NCI-H82 treated with DMSO at 0.1 percent for 48 hours (cell line): Measurements from ENCODE around the gene JTB.
"Not testable (repeated sequence)": the region's sequence is repeated elsewhere in the genome, so short reads cannot be mapped to it uniquely, and the experiment has no call there.

Experiments
- DNase-seq: peaks from one replicate; lab custom pipeline; 2025; ENCODE audit not compliant: unreplicated experiment; lab: John Stamatoyannopoulos, UW

JTB gene

DNA sequence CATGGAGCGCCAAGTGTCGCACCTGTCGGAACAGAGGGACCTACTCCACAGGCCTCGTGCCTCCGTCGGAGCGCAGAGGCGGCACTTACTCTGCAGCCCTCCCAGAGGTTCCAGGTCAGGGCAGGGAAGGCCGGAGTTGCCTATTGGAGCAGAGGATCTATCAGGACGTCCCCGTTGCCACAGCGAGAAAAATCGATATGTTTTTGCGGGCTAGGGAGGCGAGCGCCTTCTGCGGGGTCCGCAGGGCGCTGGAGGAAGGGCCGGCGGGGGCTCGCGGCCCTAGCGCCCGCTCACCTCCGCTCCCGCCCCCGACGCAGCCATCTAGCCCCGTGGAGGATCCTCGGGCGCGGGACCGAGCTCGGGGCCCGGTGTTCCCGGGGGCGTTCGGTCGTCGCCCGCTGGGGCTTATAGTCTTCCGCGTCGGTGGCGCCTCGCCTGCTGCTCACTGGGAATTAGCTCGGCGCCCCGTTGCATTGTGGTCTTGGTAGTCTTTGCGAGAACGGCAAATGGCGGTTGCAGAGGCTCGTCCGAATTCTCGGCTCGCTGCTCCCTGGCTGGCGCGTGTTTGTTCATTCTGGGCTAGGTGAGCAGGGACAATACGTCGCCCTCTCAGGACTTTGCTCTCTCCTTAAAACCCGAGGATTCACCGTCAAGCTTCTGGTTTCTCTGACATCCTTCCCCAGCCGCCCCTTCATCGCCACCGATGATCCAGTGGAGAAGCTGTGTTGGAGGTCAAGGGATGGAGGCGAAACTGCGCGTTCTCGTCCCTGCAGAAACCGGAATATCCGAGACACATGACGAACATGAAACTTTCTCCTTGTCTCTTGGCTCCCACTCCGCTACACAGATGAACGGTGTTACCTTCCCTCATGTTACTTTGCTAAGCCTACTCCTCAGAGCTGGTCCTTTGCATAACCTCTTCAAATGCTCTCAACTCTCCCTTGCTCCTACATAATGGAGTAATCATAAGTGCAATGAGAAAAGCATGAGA, at the start of gene JTB:
Gene JTB, minus strand, starts transcription at position 425 of the 991 bp plus-strand sequence. Its CDS starts 422 bp downstream, at position 3.
- peak; percentile 78 for DNase-seq

GRCh38 chr1:154019940-154020339, 42.5 kb upstream of the JTB start:
- no peak for DNase-seq

DNA sequence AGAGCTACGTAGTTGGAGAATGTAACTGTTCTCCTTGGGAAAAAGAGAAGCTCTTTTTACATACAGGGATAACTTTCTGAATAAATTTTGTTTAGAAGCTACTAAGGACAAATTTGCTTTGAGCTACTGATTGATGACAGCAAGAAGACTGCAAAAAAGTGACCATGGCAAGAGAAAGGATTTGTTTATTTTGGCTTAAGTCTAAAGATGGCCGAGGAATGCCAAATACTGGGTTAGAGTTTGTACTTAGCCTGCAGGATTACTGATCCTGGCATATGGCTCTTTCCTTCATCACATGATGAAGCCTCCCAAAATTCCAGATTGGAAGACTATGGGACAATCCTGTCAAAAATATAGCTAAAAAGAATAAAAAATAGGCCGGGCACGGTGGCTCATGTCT, 41.8 kb upstream of the JTB start:
- no peak for DNase-seq

DNA sequence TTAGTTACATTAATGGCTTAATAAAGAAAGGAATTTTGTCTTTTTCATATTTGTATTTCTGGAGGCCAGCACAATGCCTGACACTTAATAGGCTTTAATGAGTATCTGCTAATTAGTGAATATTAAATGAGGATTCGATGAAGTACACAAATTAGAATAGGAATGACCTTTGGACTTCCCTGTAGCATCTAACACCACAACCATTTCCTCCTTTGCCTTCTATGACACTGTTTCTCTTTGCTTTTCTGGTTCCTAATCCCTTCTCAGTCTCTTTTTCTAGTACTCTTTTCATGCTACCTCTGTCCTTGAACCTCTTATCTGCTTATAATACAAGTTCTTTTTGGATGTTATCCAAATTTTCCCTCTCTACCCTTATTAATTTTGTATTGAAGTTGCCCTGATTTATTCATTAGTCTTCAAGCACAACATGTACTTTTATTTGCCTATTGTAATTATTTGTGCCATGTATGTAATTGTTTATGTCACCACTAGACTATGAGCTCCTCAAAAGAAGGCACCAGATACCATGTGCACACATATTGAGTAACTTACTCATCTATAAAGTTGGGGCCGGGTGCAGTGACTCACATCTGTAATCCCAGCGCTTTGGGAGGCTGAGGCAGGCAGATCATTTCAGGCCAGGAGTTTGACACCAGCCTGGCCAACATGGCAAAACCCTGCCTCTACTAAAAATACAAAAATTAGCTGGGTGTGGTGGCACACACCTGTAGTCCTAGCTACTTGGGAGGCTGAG, 36.9 kb upstream of the JTB start:
- no peak for DNase-seq

GRCh38 chr1:154012543-154012942, 35.1 kb upstream of the JTB start:
- not testable (repeated sequence) for DNase-seq

GRCh38 chr1:154012129-154012528, 34.7 kb upstream of the JTB start:
- no peak for DNase-seq

DNA sequence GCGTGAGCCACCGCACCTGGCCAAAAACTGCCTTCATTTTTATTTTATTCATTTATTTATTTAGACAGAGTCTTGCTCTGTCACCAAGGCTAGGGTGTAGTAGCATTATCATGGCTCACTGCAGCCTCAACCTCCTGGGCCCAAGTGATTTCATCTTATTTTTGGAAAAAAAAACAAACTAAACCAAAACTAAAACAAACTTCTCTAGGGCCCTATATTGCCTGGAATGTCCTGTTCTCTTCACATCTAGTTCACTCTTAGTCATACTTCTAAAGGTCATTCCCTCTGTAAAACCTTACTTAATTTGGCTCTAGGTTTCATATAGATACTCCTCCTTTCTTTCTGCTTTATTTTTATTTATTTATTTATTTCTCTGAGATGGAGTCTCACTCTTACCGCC, 28.7 kb upstream of the JTB start:
- DNase-seq: no peak

GRCh38 chr1:154000420-154000819, 22.9 kb upstream of the JTB start:
- DNase-seq: no peak

DNA sequence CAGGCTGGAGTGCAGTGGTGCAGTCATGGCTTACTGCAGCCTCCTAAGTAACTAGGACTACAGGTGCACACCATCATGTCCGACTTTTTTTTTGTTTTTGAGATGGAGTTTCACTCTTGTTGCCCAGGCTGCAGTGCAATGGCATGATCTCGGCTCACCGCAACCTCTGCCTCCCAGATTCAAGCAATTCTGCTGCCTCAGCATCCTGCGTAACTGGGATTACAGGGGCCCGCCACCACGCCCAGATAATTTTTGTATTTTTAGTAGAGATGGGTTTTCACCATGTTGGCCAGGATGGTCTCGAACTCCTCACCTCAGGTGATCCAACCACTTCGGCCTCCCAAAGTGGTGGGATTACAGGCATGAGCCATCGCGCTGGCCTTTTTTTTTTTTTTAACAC, 19.4 kb upstream of the JTB start:
- not testable (repeated sequence) for DNase-seq

DNA sequence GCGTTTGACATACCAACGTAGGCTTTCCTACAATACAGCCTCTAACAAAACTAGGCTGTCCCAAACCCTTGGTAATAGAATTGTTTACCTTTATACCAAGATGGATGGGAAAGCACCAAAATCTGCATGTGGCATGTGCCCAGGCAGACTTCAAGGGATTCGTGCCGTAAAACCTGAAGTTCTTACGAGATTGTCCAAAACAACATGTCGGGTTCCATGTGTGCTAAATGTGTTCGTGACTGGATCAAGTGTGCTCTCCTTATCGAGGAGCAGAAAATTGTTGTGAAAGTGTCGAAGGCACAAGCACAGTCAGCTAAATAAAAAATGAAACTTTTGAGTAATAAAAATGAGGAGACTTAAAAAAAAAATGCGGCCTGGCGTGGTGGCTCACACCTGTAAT, 18.2 kb upstream of the JTB start:
- DNase-seq: no peak

GRCh38 chr1:153995202-153995601, 17.7 kb upstream of the JTB start:
- DNase-seq: no peak

- no peak for DNase-seq
Measured at GRCh38 chr1:153991806-153992205, 14.3 kb upstream of the JTB start.

GRCh38 chr1:153991151-153991630, 13.7 kb upstream of the JTB start:
- no peak for DNase-seq

DNA sequence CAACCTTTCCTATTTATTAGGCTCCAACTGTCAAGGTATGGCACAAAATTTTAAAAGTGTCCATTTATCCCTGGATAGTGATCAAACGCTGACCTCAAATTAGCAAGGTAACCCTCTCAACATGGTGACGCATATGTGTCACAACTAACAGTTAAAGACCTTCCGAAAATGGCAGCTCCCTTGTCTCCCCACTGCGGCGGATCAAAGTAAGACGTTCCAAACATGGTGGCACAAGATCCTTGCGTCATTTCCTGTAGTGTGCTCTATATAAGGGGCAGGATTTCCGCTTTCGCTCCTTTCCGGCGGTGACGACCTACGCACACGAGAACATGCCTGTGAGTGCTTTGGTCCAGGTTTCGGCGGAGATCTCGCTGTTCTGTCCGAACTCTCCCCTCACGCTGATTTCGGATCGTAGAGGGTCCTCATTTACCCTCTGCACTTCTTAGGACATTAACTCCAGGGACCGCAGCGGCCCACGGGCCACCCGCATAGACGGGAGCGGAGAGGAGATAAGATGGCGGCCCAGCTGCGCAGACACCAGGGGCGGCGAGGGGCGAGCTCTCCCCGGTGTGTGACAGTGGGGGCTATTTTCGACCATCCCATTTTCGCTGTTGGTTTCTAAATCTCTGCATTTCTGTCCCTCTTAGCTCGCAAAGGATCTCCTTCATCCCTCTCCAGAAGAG, 13.1 kb upstream of the JTB start, which contains the start of gene RPS27:
Gene RPS27, plus strand, starts transcription at position 295 of the 683 bp plus-strand sequence. Its CDS starts 35 bp downstream, at position 330.
- peak; percentile 99 for DNase-seq

- no peak for DNase-seq
Measured at GRCh38 chr1:153987621-153988020, 10.1 kb upstream of the JTB start.

DNA sequence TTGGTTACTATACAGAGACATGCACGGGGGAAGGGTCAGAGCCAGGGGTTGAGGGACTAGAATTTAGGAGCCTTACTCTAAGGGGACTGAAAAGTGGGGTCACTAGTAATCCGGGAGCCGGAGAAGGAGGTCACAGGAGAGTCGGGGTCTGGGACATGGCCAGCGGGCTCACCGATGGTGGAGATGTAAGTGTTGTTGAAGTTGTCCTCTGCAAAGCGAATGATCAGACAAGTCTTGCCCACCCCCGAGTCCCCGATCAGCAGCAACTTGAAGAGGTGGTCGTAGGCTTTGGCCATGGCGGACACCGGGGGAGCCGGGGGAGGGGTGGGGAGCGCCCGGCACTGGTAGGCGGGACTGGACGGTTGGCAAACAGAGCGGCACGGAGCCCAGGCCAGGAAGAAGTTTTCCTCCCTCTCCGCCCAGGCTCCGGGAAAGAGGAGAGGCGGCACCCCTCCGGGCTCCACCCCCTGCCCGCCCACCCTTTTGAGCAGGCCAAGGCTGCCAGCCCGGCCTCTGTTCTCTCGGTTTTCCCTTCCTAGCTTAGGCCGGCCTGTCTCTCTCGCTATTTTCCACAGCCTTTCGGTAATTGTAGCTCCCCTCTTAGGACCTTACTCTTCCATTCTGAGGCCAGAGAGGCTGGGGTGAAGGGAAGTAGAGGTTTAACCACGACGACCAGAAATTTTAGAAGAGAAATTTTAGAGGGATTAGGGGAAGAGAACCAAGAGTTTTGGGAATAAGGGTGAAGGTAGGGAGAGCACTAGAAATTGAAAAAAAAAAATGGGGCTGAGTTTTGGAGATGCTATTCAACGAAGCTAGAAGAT, 8.7 kb upstream of the JTB start, which contains the start of gene RAB13:
Gene RAB13, minus strand, starts transcription at position 399 of the 821 bp plus-strand sequence. Its CDS starts 103 bp downstream, at position 296.
- peak; percentile 73 for DNase-seq

DNA sequence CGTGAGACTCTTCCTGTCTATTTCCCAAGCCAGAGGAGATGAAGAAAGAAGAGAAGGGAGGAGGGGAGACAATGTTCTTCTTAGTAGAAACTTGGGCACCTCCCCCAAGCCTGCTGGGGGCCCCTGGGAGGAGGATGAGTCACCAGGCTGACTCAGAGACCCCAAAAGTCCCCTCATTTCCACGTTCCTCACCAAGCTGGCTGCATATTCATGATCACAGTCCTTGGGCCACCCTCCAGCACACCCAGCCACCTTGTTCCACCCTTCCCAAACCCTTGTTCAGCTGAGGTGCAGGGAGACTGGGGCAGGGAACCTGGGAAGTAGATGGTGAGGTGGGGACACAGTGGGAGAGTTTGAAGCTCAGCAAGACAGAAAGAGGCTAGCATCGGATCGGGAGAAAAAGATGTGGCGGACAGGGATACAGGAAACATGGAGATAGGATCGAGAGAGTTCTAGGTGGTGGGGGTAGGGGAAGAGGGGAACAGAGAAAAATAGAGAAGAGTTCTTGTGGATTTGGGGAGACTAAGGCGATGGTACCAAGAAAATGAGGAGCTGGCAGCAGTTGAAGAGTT, 8.0 kb upstream of the JTB start:
- DNase-seq: no peak

DNA sequence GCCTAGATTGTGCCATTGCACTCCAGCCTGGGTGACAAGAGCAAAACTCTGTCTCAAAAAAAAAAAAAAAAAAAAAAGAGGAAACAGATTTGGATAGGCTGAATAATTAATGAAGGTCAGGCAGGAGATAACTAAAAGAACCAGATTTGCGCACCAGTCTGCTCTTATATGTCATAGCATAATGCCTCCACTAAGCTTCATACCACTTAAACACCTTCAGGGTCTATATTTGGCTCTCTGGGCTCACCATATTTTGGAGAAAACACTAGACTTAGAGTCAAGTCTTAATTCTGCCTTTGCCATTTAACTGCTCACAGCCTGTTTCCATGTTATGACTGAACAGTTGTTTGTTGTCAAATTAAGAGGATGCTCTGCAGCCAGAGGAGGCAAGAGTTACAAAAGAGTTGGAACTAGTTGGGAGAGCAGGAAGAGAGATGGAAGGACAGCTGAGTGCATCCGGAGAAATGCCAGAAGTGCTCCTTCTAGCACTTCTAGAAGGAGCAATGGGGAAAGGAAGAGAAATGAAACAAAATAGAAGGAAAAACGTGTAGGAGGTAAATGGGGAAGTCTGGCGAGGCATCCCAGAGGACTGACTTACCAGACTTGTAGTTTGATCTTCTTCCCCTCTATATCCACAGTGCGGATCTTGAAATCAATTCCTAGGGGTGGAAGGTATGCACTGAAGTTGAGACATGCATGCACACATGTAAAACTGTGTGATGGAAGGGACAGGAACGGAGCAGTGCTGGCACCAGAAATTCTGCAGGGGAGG, 6.8 kb upstream of the JTB start:
- no peak for DNase-seq

DNA sequence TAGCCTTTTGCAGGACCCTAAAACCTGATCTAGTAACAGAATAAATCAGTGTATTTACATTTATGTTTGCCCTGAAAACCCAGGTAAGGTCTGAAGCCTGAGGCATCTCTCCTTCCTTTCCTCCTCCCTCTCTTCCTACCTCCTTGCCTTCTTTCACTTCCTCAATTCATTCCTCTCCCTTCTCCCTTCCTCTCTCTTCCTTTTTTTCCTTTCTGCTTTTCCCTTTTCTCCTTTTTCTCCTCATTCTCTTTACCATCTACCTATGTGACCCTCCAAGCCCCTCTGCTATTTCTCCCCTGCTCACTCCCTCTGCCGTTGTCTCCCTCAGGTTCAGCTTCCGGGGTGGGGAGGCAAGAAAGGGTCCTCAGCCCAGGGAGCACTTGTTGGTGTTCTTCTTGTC, 4.3 kb upstream of the JTB start:
- not testable (repeated sequence) for DNase-seq
